Right forelimb (tissue), 1 donor: Measurements from ENCODE around the gene CBX1.
"Not testable (repeated sequence)": the region's sequence is repeated elsewhere in the genome, so short reads cannot be mapped to it uniquely, and the experiment has no call there.

Experiments used
- DNase-seq: peaks from one replicate; pipeline ENCODE4 v3.0.0-alpha.2; 2018

The CBX1 gene

DNA sequence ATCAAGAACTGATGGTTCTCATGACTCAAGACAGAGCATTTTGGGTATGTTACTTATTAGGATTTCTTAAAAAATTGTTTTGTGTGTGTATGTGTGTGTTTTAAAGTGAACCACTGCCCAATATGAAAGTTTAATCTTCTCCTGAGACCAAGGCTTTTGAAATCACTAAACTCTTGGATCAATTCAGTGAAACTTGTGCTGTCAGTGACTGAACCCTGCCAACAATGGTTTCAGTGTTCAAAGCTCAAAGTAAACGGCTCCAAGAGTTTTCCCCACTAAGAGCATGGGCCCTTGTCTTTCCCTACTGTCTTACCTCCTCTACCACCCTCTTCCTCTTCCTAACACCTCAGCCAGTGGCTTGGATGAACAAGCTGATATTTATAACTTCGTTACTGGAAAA, 31.1 kb downstream of the CBX1 start:
- DNase-seq = no peak

GRCh38 chr17:48068491-48068961, 32.8 kb downstream of the CBX1 start:
- no peak for DNase-seq

DNA sequence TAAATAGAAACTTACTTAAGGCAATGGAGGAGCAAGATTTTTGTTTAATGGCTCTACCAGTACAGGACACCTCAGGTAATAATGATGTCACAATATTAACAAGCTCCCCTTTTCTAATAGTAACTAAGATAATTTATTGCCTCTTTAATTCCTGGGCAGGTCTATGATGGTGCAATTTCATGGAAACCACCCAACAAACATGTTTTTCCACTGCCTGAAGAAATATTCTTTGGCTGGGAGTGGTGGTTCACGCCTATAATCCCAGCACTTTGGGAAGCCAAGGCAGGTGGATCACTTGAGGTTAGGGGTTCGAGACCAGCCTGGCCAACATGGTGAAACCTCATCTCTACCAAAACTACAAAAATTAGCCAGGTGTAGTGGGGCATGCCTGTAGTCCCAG, 33.5 kb downstream of the CBX1 start:
- not testable (repeated sequence) for DNase-seq

DNA sequence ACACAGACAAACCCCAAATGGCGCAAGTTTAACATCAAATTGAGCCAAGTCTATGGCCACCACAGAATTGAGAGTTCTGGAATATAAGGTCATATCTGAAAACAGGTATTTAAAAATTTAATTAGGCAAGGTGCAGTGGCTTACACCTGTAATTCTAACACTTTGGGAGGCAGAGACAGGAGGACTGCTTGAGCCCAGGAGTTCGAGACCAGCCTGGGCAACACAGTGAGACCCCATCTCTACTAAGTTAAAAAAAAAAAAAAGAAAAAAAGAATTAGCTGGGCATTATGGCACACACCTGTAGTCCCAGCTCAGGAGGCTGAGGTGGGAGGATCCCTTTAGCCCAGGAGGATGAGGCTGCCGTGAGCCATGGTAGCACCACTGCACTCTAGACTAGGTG, 34.0 kb downstream of the CBX1 start:
- DNase-seq = no peak

GRCh38 chr17:48066656-48067055, 34.6 kb downstream of the CBX1 start:
- DNase-seq = no peak

- no peak for DNase-seq
These were observed 35.1 kb downstream of the CBX1 start for GRCh38 chr17:48066192-48066591.

DNA sequence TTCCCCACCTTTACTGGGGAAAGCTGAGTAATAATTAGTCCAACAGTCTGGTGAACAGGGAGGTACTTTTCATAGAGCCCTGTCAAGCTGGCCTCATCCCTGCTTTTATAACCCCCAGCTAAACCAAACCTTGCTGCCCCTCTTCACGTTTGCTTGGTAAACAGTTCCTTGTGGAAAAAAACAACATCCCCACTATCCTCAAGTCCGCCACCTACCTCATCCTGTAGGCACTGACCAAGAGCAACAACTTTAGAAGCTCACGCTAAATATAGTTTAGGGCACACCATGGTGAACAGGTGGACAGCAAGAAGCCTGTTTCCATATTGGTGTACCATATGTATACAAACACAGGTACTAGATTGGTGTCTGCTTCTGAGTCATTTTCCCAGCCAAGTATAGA, 36.6 kb downstream of the CBX1 start:
- DNase-seq = no peak

DNA sequence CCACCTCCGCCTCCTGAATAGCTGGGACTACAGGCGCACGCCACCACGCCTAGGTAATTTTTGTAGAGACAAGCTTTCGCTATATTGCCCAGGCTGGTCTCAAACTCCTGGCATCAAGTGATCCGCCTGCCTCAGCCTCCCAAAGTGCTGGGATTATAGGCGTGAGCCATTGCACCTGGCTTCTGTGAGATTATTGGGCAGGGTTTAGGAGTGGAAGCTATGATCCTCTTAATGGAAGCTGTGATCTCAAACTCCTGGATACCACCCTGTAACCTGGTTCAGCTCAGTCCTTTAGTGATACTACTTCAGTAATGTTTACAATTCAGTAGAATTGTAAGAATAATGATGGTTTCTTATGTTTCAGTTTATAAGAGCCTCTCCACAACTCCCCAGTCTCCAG, 39.0 kb downstream of the CBX1 start:
- no peak for DNase-seq

DNA sequence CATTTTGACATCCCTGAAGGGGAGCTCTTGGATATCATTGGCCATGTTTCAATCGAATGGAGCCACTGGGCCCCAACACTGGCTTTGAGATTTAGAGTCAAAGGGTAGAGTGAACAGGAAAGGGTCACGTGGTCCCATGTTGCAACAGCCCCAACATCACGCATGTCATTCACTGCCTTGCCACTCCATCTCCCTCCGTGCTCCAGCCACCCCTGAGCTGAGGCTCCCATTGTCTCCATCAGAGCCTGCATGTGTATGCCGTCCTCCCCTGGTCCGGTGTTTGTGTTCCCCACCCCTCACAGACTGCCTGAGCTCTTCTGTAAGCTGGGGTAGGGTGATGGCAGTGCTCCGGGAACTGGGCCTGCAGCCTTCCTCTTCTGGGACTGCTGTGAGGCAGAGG, 41.0 kb downstream of the CBX1 start:
- DNase-seq = no peak

DNA sequence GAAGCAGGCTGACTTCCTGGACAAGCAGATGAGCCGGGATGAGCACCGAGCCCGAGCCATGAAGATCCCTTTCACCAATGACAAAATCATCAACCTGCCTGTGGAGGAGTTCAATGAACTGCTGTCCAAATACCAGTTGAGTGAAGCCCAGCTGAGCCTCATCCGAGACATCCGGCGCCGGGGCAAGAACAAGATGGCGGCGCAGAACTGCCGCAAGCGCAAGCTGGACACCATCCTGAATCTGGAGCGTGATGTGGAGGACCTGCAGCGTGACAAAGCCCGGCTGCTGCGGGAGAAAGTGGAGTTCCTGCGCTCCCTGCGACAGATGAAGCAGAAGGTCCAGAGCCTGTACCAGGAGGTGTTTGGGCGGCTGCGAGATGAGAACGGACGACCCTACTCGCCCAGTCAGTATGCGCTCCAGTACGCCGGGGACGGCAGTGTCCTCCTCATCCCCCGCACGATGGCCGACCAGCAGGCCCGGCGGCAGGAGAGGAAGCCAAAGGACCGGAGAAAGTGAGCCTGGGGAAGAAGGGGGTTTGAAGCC, 42.1 kb downstream of the CBX1 start:
- DNase-seq = no peak

GRCh38 chr17:48058393-48059124, 42.7 kb downstream of the CBX1 start:
- DNase-seq = no peak

DNA sequence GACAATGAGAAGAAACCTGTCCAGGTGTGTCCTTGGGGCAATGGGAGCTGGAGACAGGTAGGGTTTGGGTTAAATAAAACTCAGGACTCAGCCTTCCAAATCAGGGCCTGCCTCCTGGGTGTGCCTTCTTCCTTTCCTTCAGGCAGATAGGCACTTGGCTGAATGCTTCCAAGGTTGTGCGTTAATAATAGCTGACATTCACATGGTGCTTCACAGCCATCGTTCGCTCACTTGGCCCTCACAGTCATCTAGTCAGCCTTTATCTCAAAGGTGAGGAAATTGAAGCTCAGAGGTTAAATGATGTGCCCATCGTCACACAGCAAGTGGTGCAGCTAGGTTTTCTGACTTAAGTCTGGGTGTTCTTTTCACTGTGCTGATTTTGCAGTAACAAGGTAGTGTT, 43.7 kb downstream of the CBX1 start:
- no peak for DNase-seq

GRCh38 chr17:48056879-48057278, 44.4 kb downstream of the CBX1 start:
- DNase-seq = no peak

GRCh38 chr17:48056246-48056745, 45.0 kb downstream of the CBX1 start:
- no peak for DNase-seq

- DNase-seq = no peak
These were observed 45.6 kb downstream of the CBX1 start for GRCh38 chr17:48055531-48056245.

GRCh38 chr17:48054238-48055185, 46.8 kb downstream of the CBX1 start:
- peak; percentile 78 for DNase-seq

DNA sequence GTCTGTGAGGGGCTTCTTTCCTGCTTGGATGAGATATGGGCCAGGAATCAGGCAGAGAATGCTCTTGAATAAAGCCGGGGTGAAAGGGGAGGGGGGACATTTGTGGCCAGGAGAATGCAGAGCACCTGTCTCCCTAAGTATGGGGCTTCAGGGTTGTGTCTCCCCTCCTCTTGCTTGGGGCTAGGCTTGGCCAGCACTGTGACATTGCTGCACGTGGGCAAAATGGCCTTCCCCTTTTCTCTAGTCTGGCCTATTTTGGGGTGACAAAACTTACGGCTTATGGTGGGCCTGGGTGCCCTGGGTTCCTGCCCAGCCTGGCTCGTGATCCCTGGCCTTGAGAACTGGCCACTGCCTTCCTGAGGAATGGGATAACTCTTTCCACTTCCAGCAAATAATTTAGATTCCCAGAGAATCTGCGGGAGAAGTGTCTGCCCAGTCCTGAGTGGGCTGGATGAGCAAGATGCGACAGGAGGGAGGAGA, 47.5 kb downstream of the CBX1 start:
- DNase-seq = no peak

DNA sequence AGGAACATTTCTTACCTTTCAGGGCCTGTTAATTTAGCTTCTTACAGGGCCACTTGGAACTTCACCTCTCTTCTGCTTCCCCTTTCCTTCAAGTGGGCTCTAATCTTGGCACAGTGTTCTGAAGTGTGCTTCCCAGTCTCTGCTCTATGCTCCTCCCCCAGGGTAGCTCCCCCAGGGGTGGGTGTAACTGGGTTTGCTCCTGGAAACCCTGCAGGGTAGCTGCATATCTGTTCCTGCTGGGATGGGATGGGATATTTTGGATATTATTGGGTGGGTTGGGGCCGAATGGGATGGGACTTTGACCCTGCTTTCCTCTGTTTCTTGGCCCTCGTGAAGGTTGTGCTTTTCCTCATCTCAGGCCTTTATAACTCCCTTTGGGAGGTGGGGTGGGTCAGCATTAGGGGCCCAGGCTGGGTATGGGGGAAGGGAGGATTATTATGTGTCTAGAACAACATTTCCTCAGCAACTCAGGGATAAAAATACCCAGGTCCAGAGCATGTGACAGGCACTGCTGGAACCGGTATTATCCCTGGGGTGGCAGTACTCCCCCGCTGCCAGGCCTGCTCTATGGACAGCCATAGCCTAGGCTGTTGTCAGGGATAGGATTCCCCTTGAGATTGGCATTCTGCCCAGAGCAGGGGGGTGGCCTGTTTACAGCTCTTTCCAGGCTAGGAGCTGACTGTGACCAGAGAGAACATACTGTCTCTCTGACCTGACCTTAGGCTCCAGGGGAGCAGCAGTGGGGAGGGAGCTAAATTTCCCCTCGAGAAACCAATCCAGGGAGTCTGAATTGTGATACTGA, 48.1 kb downstream of the CBX1 start:
- DNase-seq = no peak

- DNase-seq = peak; percentile 68
These were observed 49.4 kb downstream of the CBX1 start for GRCh38 chr17:48051706-48052486.

- no peak for DNase-seq
These were observed 50.0 kb downstream of the CBX1 start for GRCh38 chr17:48051283-48051682.
